ENCODE measurements around the gene BAD.

BAD gene

DNA sequence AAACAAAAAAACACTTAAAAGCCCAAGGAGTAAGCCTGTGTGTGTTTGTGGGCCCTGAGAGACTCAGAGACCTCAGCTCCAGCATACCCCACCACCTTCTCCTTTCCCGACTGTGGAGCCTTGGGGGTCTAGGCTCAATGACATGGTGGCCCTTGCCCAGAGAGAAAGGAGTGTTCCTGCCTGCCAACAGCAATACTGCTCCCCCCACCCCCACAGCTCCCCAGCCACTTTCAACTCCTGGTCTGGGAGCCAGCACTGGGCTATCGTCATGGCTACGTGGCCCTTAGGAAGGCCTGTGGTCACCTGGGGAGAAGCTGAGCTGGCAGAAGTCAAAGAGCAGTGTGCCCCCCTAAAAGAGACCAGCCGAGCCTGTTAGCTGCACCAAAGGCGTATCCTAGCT, 40.4 kb downstream of the BAD start:
- no peak for DNase-seq (ENCODE audit: low spot score)

DNA sequence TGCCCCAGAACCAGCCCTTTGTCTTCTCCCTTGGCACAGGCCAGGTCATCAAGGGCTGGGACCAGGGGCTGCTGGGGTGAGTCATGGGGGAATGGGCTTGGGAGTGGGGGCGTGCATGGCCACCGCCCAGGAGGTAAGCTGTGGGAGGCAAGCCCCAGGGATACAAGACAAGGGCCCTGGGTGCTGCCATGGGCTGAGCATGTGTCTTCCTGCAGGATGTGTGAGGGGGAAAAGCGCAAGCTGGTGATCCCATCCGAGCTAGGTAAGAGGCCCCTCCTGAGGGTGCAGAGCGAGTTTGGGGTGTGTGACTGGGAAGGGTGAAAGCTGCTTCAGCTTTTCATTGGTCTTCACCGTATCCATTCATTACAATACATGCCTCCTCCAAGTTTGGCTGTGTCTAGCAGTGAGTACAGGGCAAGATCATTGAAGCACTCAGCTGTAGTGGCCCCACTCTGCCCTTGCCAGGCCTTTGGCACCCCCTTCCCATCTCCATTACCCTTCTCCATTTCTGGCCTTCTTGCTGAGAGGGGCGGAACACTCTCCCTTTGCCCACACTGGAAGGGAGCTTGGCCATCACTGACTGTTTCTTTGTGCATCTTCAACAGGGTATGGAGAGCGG, 41.1 kb downstream of the BAD start:
- no peak for DNase-seq (ENCODE audit: low spot score)

DNA sequence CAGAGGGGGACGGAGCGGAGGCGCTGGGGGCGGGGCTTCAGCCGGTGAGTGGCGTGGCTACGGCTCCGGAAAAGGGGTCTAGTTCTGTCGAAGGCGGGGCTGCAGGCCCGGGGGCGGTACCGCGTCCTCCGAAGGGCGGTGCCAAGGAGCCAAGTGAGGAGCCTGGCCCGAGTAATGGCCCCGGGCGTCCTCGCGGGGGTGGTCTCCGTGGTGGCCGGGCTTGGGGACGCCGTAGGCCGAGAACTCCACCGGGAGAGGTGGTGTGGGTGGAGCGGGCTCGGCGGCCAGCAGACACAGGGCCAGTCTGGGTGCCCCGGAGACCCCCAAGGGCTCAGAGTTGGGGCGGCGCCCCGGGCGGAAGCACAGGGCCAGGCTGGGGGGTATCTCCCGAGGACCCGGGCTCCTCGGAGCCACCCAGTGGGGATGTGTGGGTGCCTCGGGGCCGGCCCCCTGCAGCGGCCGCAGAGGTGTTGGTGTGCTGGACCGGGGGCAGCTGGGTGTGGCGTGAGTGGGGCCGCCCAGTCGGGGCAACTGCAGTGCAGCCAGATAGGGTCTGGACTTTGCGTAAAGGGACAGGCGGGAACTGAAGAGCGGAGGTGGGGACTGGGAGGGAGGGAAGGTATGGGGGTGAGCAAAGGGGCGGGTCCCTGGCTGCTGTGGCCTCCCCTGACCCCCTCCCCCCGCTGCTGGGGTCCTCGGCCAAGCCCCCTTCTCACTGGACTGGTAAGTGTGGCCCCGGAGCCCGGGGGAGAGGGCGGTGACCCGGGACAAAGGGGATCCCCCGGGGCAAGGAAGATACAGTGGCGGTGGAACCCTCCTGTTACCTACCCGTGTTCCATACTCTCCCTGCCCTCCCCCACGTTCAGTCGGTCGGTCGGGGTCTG, 42.7 kb downstream of the BAD start:
- DNase-seq (ENCODE audit: low spot score): peak; percentile 97

DNA sequence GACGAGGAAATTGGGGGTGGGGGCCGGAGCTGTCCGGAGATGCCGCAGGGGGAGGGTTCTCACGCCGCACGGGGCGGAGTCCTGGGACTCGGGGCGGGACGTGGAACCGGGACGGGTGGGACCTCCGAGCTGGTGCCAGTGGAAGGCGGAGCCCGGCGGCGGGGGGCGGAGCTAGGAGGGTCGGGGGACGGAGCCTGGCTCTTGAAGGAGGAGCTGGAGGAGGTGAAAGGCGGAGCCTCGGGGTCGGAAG, 43.3 kb downstream of the BAD start:
- no peak for DNase-seq (ENCODE audit: low spot score)

DNA sequence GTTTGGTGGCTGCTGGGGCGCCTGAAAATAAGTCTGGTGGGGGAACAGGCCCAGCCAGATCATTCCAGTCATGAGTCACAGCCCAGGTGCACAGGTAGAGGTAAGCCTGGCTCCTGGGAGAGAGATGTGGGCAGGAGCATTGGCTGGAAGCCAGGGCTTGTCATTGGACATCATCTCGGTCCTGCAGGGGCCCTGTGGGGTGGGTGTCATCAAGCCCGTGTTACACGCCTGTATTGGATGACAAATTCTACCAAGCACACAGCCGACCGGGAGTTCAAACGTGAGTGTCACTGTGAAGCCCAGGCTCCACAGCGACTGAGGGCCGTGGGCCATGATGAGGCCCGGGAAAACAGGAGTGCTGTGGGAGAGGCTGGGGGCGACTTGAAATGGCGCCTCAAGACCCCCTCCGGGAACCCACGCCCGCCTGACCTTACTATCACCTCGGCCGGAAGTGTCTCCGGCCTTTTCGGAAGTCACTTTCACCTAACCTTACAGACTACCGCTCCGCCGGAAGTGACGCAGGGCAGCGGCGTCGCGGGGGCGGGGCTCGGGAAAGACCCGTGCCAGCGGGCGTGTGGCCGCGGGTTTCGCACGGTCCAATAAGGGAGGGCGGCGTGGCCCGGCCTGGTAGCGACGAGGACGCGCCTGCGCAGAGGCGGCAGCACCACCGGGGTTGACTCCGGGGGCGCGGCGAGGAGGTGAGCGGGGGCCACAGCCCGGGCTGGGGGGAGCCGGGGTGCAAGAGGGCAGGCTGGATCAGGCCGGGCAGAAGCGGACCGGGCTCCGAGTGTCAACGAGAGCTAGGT, 43.8 kb downstream of the BAD start, which contains the start of gene FKBP2:
FKBP2 (plus strand) TSS at position 661 of the 806 bp plus-strand sequence. CDS start 1,293 bp downstream, outside the sequence.
- DNase-seq (ENCODE audit: low spot score): peak; percentile 96

DNA sequence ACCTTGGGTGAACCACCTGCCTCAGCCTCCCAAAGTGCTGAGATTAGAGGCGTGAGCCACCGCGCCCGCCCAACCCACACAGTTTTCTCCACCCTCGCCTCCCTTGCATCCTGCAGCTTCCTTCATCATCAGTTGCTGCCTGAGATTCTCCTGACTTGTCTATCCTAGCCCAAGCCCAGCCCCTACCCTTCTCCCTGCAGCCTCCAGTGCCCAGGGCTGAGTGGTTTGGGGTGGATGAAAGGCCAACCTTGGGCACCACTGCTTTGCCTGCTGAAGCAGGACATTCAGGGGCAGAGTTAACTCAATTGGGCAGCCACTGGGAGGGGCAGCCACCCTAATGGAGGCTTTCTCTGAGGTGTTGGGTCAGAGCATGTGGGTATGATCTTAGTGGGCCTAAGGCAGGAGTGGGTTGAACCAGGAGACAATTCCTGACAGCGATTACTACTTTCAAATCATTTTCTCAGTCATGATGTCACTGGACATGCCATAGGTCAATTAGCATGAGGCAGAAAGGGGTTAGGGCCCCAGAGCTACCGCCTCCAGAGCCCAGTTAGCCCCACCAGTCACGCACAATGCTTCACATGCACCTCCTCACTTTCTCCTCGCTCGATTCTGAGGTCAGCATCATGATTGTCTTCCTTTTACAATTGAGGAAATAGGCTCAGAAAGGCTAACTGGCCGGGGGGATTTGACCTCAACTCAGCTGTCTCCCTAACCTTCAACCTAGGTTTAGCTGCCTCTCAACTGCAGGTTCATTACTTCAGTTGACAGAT, 44.6 kb downstream of the BAD start:
- DNase-seq (ENCODE audit: low spot score): peak; percentile 45

DNA sequence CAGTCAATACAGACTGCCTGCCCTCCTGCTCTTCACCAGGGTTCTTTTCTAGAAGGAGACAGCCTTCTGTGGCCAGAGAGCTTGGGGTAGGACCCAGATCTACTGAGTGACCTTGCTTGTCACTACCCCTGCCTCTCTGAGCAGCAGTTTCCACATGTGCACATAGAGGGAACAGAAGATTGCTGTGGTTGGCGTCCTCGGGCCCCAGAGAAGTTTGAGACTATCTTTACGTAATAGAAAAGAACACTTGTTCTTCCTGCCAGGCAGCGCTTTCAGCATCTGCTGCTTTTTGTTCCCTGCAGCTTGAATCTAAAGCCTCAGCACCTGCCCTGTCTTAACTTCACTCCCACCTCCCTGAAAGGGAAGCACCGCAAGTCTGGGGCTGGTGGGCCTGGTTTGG, 45.5 kb downstream of the BAD start:
- DNase-seq (ENCODE audit: low spot score): no peak

DNA sequence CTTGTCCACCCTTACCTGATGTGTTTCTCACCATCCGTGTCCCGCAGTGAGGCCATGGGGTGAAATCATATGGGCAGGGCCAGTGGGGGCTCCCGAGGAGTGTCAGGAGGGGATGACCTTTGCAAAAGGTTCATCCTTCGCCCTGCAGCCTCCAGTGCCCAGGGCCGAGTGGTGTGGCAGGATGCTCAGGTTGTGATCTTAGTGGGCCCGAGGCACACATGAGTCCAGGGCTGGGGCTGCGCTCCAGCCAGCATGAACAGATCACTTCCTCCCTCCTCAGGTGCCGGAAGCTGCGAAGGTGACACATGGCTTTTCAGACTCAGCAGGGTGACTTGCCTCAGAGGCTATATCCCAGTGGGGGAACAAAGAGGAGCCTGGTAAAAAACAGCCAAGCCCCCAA, 46.4 kb downstream of the BAD start:
- DNase-seq (ENCODE audit: low spot score): no peak

DNA sequence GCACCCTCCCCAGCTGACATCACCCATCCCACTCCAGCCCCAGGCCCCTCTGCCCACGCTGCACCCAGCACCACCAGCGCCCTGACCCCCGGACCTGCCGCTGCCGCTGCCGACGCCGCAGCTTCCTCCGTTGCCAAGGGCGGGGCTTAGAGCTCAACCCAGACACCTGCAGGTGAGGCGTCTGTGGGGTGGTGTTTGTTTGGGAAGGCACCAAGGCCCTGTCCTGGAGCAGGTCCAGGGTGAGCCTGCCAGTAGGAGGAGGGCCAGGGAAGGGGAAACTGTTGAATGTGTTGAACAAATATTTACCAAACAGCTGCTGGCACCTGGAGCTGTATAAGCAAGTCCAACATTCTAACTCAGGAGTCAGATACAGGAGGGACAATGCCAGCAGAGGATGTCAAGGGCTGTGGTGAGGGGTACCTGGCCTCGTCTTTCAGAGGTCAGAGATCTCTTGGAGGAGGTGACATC, 46.9 kb downstream of the BAD start:
- no peak for DNase-seq (ENCODE audit: low spot score)

DNA sequence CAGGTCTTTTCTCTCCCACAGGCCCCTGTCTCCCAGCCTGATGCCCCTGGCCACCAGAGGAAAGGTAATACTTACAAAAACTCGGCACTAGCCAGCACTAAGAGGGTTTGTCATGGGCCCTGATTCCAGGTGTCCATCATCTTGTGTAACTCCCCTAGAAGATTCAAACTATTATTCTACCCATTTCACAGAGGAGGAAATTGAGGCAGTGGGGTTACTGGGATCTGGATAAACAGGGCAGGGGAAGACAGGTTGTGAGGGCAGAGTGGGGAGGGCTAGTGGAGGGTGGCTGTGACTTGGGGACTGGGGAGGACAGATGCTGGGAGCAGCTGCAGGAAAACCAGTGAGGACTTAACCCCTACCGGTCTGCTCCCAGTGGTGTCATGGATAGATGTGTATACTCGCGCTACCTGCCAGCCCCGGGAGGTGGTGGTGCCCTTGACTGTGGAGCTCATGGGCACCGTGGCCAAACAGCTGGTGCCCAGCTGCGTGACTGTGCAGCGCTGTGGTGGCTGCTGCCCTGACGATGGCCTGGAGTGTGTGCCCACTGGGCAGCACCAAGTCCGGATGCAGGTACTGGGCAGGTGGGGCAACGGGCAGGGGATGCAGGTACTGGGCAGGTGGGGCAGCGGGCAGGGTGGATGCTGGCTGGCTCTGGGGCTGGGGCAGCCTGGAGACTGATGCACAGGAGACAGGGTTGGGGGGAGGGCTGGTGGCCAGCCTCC, 48.9 kb downstream of the BAD start:
- no peak for DNase-seq (ENCODE audit: low spot score)

DNA sequence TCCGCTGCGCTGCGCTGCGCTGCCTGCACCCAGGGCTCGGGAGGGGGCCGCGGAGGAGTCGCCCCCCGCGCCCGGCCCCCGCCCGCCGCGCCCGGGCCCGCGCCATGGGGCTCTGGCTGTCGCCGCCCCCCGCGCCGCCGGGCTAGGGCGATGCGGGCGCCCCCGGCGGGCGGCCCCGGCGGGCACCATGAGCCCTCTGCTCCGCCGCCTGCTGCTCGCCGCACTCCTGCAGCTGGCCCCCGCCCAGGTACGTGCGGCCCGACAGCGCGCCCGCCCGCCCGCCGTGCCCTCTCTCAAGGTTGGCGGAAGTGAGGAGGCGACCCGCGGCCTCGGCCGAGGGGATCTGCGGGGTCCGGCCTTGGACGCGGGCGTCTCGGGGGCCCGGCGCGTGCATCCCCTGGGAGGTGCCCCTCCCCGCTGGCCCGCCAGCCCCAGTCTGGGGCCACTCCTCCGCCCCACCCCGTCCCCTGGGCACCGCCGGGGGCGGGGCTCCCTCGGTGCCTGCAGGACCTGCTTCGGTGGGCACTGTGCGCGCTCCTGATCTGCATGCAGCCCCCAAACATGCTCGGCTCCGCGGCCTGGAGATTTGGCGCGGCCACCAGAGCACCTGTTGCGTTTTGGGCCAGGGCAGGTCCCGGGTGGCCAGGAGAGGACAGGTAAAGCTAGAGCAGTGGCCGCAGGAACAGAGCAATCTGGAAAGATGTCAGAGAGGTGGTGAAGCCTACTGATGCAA, 49.7 kb downstream of the BAD start:
- DNase-seq (ENCODE audit: low spot score): peak; percentile 51

DNA sequence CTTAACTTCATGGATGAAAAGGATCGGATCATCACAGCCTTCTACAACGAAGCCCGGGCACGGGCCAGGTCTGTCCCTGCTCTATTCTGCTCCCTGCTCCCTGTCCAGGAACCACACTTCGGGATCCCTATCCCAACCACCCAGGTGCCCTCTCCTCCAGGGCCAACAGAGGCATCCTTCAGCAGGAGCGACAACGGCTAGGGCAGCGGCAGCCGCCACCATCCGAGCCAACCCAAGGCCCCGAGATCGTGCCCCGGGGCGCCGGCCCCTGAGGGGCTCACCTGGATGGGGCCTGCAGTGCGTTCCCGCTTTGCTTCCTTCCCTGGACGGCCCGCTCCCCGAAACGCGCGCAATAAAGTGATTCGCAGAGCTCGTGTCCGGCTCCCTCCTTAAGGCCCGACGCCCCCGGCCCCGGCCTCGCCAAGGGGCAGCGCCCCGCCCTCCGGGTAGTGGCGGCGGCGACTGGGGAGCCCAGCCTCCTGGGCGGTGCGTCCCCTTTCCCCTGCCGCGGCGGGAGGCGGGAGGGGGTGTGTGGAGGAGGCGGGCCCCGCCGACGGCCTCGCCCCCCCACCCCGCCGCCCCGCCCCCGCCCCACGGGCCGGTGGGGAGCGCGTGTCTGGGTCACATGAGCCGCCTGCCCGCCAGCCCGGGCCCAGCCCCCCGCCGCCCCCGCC, 50.4 kb downstream of the BAD start, which contains the start of gene VEGFB:
VEGFB (plus strand) TSS at position 672 of the 674 bp plus-strand sequence. CDS start 250 bp downstream, outside the sequence.
- DNase-seq (ENCODE audit: low spot score): peak; percentile 59

DNA sequence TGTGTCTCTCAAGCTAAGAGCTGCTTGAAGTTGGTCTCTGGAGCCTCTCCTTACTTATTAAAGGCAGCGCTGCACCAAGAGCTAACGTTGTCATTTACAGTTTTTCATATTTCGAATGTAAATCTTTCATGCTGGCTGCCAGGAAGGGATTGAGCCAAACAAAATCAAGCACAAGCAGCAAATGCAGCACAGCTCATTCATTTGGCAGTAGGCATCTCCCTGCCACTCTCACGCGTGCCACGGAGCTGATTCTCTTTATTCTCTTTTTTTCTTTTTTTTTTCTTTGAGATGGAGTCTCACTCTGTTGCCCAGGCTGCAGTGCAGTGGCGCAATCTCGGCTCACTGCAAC, 51.5 kb downstream of the BAD start:
- no peak for DNase-seq (ENCODE audit: low spot score)

DNA sequence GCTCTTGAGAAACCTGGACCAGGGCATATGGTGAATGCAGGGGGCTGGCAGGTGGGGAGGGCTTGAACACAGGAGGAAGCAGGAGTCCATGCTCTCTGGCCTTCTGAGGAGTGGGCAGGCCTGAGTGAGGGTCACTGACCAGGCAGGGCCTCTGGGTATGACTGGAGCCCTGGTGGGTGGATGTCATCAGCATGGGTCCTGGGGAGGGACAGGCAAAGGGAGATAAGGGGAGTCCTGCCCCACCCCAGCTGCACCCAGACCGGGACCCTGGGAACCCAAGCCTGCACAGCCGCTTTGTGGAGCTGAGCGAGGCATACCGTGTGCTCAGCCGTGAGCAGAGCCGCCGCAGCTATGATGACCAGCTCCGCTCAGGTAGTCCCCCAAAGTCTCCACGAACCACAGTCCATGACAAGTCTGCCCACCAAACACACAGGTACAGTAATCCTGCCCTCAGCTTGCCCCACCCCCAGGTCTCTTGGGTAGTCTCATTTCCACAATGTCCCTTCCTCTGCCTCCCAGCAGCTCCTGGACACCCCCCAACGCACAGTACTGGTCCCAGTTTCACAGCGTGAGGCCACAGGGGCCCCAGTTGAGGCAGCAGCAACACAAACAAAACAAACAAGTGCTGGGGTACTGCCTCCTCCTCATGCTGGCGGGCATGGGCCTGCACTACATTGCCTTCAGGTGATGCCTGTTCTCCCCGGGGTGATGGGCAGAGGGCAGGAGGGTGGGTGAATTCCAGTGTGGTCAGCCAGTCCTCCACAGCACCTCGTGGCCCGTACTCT, 52.1 kb downstream of the BAD start:
- no peak for DNase-seq (ENCODE audit: low spot score)

DNA sequence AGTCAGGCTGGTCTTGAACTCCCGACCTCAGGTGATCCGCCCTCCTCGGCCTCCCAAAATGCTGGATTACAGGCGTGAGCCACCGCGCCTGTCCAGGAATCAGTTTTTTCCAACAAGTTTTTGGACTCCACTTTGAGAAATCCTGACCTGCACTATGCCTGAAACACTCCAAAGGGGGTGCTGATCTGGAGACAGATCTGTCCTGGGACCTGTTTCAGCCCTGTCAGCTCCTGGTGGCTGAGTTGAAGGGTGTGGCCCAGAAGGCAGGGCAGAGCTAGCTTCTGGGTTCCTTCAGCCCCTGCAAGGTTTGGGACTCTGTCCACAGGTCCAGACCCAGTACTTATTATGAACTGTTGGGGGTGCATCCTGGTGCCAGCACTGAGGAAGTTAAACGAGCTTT, 52.9 kb downstream of the BAD start:
- DNase-seq (ENCODE audit: low spot score): no peak

DNA sequence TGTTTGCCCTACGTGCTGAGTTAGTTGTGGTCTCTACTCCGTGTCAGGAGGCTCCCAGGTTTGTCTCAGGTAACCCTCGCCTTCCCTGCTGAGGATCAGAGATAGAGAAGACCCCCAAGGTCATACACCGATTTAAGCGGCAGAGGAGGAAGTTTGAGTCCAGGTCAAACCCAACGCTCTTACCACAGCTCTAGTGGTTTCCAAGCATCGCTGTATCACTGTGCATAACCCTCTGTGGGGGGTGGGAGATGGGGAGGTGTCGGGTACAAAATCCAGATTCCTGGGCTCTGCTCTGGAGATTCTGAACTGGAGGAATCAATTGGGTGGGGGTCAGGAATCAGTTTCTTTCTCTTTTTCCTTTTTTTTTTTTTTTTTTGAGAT, 53.5 kb downstream of the BAD start:
- no peak for DNase-seq (ENCODE audit: low spot score)

DNA sequence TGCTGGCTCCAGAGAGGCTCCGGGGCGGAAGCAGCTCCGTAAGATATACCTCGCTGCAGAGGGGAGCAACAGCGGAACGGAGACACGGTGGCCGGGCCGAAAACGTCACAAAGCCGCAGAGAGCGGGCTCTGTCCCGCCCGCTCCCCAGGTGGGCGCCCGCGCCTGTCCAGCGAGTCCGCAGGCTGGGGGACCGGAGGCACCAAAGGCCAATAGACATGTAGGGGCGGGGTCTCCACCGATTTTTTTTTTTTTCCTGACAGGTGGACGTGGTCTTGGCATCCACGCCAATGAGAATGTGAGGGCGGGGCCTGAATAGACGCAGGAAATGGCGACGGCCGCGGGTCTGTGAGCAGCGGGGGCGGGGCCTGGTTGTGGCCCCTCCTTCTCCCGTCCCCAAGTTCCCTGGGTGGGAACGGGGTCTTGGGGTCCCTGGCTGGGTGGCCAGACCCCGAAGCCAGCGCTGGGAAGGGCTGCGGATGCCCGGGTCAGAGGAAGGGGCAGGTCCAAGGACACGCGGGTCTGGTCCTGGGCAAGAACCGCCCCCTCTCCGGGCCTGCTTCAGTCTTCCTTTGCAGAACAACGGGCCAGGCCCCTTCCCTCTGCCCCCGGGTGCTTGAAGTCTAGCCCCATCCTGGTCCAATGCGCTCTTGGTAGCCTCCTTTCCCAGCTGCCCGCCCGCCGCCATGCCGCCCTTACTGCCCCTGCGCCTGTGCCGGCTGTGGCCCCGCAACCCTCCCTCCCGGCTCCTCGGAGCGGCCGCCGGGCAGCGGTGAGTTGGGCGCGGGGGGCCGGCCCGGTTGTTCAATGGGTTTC, 54.1 kb downstream of the BAD start, which contains the start of gene DNAJC4:
DNAJC4 (plus strand) TSS at position 378 of the 814 bp plus-strand sequence; CDS start at position 685, 307 bp downstream.
- DNase-seq (ENCODE audit: low spot score): peak; percentile 84

DNA sequence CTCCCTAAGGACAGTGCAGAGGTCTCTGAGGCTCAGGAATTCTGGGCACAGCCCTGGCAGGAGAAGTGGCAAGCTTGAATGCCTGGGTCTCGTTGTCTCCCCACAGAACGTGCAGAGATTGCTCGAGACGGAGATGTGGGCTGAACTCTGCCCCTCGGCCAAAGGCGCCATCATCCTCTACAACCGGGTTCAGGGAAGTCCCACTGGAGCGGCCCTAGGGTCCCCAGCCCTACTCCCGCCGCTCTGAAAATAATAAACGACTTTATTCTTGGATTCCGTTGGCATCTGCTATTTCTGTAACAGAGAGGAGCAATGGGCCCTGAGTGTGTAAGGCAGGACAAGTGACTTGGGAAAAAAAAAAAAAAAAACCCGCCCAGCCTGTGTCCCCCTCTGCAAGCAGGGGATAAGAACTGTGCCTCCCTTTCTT, 54.7 kb downstream of the BAD start:
- DNase-seq (ENCODE audit: low spot score): no peak

Data from RKO (cell line).